ENCODE data around the gene IL31RA. TPM values are rescaled to one million over a fixed set of nuclear protein-coding genes. Genes with fewer than 3 reads are reported as not detected.
A peak's percentile ranks its signal among the peaks of the same experiment; 100 is the strongest.
"Not testable (repeated sequence)": the region's sequence is repeated elsewhere in the genome, so short reads cannot be mapped to it uniquely, and the experiment has no call there.

The IL31RA gene
- not detected in 2 replicates for total RNA-seq (2014; rRNA removed; shearing (Covaris generic))

DNA sequence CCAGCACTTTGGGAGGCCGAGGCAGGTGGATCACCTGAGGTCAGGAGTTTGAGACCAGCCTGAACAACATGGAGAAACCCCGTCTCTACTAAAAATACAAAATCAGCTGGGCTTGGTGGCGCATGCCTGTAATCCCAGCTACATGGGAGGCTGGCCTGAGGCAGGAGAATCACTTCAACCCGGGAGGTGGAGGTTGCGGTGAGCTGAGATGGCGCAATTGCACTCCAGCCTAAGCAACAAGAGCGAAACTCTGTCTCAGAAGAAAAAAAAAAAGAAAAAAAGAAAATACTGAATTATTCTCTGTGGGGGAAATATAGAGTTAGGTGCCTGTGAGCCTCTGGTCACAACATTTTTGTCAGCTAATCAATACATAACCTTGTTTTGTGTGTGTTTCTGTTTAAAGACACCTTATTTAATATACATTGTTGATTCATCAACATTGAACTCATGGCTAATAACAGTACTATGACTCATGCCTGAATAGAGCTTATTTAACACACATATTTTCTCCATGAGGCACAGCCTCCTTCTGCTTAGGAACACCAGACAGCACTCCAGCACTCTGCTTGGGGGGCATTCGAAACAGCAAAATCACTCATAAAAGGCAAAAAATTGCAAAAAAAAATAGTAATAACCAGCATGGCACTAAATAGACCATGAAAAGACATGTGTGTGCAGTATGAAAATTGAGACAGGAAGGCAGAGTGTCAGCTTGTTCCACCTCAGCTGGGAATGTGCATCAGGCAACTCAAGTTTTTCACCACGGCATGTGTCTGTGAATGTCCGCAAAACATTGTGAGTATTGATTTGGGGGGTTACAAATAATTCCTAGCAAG, at the start of gene IL31RA:
IL31RA (plus strand) TSS at position 519 of the 836 bp plus-strand sequence; CDS start at position 733, 214 bp downstream.
- no peak within 1 kb of the TSS for H3K4me3 ChIP-seq (ENCODE audit: insufficient read depth, low read depth, low read length)
- H3K27me3 ChIP-seq (ENCODE audit: control insufficient read depth, insufficient read depth, low read length) = no peaks in the 10 kb centered on the region
- DNase-seq = no peak
- no peaks in the 10 kb centered on the region for H3K36me3 ChIP-seq (replicated peaks; ENCODE audit: control insufficient read depth, insufficient read depth, low read length)

DNA sequence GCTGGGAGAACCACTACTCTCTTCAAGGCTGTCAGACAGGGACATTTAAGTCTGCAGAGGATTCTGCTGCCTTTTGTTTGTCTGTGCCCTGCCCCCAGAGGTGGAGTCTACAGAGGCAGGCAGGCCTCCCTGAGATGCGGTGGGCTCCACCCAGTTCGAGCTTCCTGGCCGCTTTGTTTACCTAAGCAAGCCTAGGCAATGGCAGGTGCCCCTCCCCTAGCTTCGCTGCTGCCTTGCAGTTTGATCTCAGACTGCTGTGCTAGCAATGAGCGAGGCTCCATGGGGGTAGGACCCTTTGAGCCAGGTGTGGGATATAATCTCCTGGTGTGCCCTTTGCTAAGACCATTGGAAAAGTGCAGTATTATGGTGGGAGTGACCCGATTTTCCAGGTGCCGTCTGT, 42.3 kb upstream of the IL31RA start:
- not testable (repeated sequence) for H3K36me3 ChIP-seq (replicated peaks; ENCODE audit: control insufficient read depth, insufficient read depth, low read length); H3K27me3 ChIP-seq (ENCODE audit: control insufficient read depth, insufficient read depth, low read length); H3K4me3 ChIP-seq (ENCODE audit: insufficient read depth, low read depth, low read length); DNase-seq

DNA sequence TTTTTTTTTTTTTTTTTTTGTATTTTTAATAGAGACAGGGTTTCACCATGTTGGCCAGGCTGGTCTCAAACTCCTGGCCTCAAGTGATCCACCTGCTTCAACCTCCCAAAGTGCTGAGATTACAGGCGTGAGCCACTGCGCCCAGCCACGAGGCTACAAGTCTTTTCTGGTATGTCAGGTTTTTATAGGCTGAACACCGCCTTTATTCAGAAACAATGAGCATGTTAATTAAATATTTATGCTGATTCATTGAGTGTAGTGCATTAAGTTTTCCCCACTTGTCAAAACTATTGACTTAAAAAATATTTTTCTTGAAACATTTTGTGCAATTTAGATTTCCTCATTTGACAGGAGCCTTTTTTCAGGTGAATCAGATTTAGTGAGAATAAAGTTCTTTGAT, 35.2 kb upstream of the IL31RA start:
- not testable (repeated sequence) for H3K27me3 ChIP-seq (ENCODE audit: control insufficient read depth, insufficient read depth, low read length); H3K4me3 ChIP-seq (ENCODE audit: insufficient read depth, low read depth, low read length)

DNA sequence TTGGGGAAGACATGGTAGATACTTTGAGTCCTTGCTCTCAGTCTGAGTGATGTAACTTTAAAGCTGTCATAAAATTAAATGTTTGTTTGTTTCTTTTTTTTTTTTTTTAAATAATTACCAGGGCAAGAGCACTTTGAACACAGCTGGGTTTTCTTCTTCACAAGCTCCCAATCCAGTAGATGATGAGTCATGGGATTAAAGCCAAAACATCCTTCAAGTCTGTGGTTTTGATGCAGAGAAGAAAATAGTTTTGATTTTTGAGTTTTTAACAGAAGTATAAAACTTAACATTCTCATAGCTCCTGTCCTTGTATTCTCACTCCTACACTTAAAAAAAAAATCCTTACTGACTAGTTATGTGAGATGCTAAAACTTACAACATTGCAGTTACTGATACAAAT, 34.8 kb upstream of the IL31RA start:
- H3K36me3 ChIP-seq (replicated peaks; ENCODE audit: control insufficient read depth, insufficient read depth, low read length) = no peaks in the 10 kb centered on the region
- DNase-seq = no peak
- H3K4me3 ChIP-seq (ENCODE audit: insufficient read depth, low read depth, low read length) = no peak overlapping the region
- no peaks in the 10 kb centered on the region for H3K27me3 ChIP-seq (ENCODE audit: control insufficient read depth, insufficient read depth, low read length)

More for the DNA sequence above, 35.2 kb upstream of the IL31RA start:
- H3K36me3 ChIP-seq (replicated peaks; ENCODE audit: control insufficient read depth, insufficient read depth, low read length); DNase-seq: not testable (repeated sequence)

DNA sequence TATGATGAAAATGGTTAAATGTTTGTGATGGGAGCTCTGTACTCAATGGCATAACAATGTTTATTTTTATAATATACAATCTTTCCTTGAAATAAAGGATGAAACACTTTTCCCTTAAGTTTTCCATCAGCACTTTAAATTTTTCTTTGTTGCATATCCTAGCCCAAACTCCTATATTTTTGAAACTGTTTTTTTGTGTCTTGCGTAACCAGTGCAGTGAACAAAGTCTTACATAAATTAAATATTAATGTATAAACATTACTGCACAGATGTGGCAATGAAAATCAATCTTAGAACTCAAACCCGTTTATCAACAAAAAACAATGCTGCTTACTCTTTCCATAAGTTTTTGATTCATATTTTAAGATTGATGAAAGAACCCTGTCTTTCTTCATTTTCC, 34.1 kb upstream of the IL31RA start:
- Histone ChIP-seq H3K27me3 (ENCODE audit: control insufficient read depth, insufficient read depth, low read length) (peaks cover 4% of the 10 kb centered on the region; the same call in 1 of the 2 replicates), H3K36me3 (replicated peaks; ENCODE audit: control insufficient read depth, insufficient read depth, low read length) (no peaks in the 10 kb centered on the region), H3K4me3 (ENCODE audit: insufficient read depth, low read depth, low read length) (no peak overlapping the region)
- no peak for DNase-seq

- H3K4me3 ChIP-seq (ENCODE audit: insufficient read depth, low read depth, low read length) = no peak overlapping the region
- no peak for DNase-seq
- peaks cover 6% of the 10 kb centered on the region for H3K27me3 ChIP-seq (ENCODE audit: control insufficient read depth, insufficient read depth, low read length)
- H3K36me3 ChIP-seq (replicated peaks; ENCODE audit: control insufficient read depth, insufficient read depth, low read length) = no peaks in the 10 kb centered on the region
These were observed 30.7 kb upstream of the IL31RA start for GRCh38 chr5:55820488-55820887.

GRCh38 chr5:55821731-55822512, 29.2 kb upstream of the IL31RA start:
- H3K27me3 ChIP-seq (ENCODE audit: control insufficient read depth, insufficient read depth, low read length) = peaks cover 6% of the 10 kb centered on the region
- no peaks in the 10 kb centered on the region for H3K36me3 ChIP-seq (replicated peaks; ENCODE audit: control insufficient read depth, insufficient read depth, low read length)
- H3K4me3 ChIP-seq (ENCODE audit: insufficient read depth, low read depth, low read length) = peak overlapping the region; percentile 44
- peak; percentile 83 for DNase-seq

GRCh38 chr5:55823151-55823796, 27.9 kb upstream of the IL31RA start:
- Histone ChIP-seq H3K36me3 (replicated peaks; ENCODE audit: control insufficient read depth, insufficient read depth, low read length) (no peaks in the 10 kb centered on the region), H3K4me3 (ENCODE audit: insufficient read depth, low read depth, low read length) (no peak overlapping the region), H3K27me3 (ENCODE audit: control insufficient read depth, insufficient read depth, low read length) (peaks cover 6% of the 10 kb centered on the region)
- no peak for DNase-seq

- no peaks in the 10 kb centered on the region for H3K27me3 ChIP-seq (ENCODE audit: control insufficient read depth, insufficient read depth, low read length)
- no peak for DNase-seq
- H3K36me3 ChIP-seq (replicated peaks; ENCODE audit: control insufficient read depth, insufficient read depth, low read length) = no peaks in the 10 kb centered on the region
- H3K4me3 ChIP-seq (ENCODE audit: insufficient read depth, low read depth, low read length) = no peak overlapping the region
These were observed 21.2 kb upstream of the IL31RA start for GRCh38 chr5:55829956-55830355.

DNA sequence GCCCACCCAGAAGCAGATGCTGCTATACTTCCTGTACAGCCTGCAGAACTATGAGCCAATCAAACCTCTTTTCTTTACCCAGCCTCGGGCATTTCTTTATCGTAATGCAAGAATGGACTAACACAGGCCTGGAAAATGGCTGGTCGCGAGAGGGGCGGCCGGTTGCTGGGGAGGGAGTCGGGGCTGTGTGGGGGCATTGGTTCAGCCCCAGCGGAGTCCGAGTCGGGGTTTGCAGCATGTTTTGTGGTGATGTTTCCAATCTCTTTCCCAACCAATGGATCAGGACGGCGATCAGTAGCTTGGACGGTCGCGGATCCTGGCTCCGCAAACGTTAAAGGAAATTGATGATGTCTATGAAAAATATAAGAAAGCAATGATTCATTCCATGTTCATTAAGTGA, 18.7 kb upstream of the IL31RA start:
- H3K36me3 ChIP-seq (replicated peaks; ENCODE audit: control insufficient read depth, insufficient read depth, low read length) = no peaks in the 10 kb centered on the region
- H3K27me3 ChIP-seq (ENCODE audit: control insufficient read depth, insufficient read depth, low read length) = no peaks in the 10 kb centered on the region
- no peak for DNase-seq
- H3K4me3 ChIP-seq (ENCODE audit: insufficient read depth, low read depth, low read length) = no peak overlapping the region

GRCh38 chr5:55836191-55836590, 15.0 kb upstream of the IL31RA start:
- Histone ChIP-seq H3K4me3 (ENCODE audit: insufficient read depth, low read depth, low read length) (no peak overlapping the region), H3K27me3 (ENCODE audit: control insufficient read depth, insufficient read depth, low read length) (no peaks in the 10 kb centered on the region), H3K36me3 (replicated peaks; ENCODE audit: control insufficient read depth, insufficient read depth, low read length) (no peaks in the 10 kb centered on the region)
- DNase-seq = no peak

DNA sequence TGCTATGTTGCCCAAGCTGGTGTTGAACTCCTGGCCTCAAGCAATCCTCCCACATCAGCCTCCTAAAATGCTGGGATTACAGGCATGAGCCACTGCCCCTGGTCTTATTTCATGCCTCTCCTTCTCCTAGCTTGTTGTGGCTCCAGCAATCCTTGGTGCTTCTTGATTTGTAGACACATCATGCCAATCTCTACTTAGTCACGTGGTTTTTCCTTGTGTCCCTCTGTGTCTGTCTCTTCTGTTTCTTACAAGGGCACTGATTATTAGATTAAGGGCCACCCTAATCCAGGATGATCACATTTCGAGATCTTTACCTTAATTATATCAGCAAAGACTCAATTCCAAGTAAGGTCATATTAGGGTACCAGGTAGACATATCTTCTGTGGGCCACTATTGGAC, 9.2 kb upstream of the IL31RA start:
- Histone ChIP-seq H3K36me3 (replicated peaks; ENCODE audit: control insufficient read depth, insufficient read depth, low read length) (no peaks in the 10 kb centered on the region), H3K27me3 (ENCODE audit: control insufficient read depth, insufficient read depth, low read length) (no peaks in the 10 kb centered on the region), H3K4me3 (ENCODE audit: insufficient read depth, low read depth, low read length) (no peak overlapping the region)
- DNase-seq = no peak

DNA sequence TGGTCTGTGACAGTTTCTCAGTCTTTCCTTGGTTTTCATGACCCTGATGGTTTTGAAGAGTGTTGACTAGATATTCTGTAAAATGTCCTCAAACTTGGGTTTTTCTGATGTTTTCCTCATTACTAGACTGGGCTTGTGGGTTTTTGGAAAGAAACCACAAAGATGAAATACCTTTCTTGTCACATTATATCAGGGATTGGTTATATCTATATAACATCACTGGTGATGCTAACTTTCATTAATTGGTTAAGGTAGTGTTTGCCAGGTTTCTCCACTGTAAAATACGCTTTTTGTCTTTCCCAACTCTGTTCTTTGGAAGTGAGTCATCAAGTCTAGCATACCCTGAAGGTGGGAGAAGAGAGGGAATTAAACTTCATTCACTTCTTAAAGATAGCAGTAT, 3.3 kb upstream of the IL31RA start:
- no peak for DNase-seq
- Histone ChIP-seq H3K36me3 (replicated peaks; ENCODE audit: control insufficient read depth, insufficient read depth, low read length) (no peaks in the 10 kb centered on the region), H3K27me3 (ENCODE audit: control insufficient read depth, insufficient read depth, low read length) (no peaks in the 10 kb centered on the region), H3K4me3 (ENCODE audit: insufficient read depth, low read depth, low read length) (no peak overlapping the region)

DNA sequence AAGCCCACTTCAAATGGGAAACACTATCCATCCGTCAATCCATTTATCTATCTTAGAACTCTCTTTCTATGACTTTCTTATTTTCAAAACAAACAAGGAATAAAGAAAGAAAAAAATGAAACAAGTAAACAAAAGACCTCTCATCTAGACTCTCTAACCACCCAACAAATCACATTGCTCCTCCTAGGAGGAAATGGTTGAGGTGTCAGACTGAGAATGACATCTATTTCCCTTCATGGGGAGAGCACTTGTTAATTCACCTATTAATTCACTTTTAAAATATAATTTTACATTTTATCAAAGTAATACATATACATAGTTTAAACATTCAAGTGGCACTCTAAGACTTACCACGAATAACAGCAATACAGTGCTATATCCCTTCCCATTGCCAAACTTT, 2.4 kb upstream of the IL31RA start:
- DNase-seq = no peak
- no peak overlapping the region for H3K4me3 ChIP-seq (ENCODE audit: insufficient read depth, low read depth, low read length)
- no peaks in the 10 kb centered on the region for H3K27me3 ChIP-seq (ENCODE audit: control insufficient read depth, insufficient read depth, low read length)
- no peaks in the 10 kb centered on the region for H3K36me3 ChIP-seq (replicated peaks; ENCODE audit: control insufficient read depth, insufficient read depth, low read length)

- no peak for DNase-seq
- H3K27me3 ChIP-seq (ENCODE audit: control insufficient read depth, insufficient read depth, low read length) = no peaks in the 10 kb centered on the region
- H3K4me3 ChIP-seq (ENCODE audit: insufficient read depth, low read depth, low read length) = no peak overlapping the region
- H3K36me3 ChIP-seq (replicated peaks; ENCODE audit: control insufficient read depth, insufficient read depth, low read length) = no peaks in the 10 kb centered on the region
These were observed 470 bp downstream of the IL31RA start for GRCh38 chr5:55851675-55851979.
